HEK293 (cell line): ENCODE results near the gene RAPGEF5.

Experiments
- BCL11B ChIP-seq: fragments of 450-650 bp; formaldehyde crosslinking; IDR thresholded peaks from 2 replicates; pipeline ENCODE4 v1.5.1; 2016; ENCODE audit warnings: low read depth, missing biosample characterization, missing genetic modification characterization
- KLF9 ChIP-seq: fragments of 450-650 bp; formaldehyde crosslinking; IDR thresholded peaks from 2 replicates; pipeline ENCODE4 v1.5.1; 2016; ENCODE audit warnings: missing biosample characterization, missing genetic modification characterization, low read depth
- ZBTB21 ChIP-seq: fragments of 450-650 bp; formaldehyde crosslinking; IDR thresholded peaks from 2 replicates; pipeline ENCODE4 v1.5.1; 2017; ENCODE audit warnings: missing biosample characterization, missing genetic modification characterization
- ZNF121 ChIP-seq: fragments of 450-650 bp; formaldehyde crosslinking; IDR thresholded peaks from 2 replicates; pipeline ENCODE4 v1.5.1; 2016; ENCODE audit warnings: missing biosample characterization, missing genetic modification characterization
- ZNF146 ChIP-seq: fragments of 450-650 bp; formaldehyde crosslinking; IDR thresholded peaks from 2 replicates; pipeline ENCODE4 v1.5.1; 2016; ENCODE audit warnings: missing biosample characterization, missing genetic modification characterization
- ZNF311 ChIP-seq: fragments of 450-650 bp; formaldehyde crosslinking; IDR thresholded peaks from 2 replicates; pipeline ENCODE4 v1.5.1; 2017; ENCODE audit warnings: missing biosample characterization, missing genetic modification characterization, borderline replicate concordance
- ZNF335 ChIP-seq: fragments of 450-650 bp; formaldehyde crosslinking; conservative IDR thresholded peaks from 2 replicates; pipeline ENCODE4 v1.5.1; 2016; ENCODE audit warnings: missing biosample characterization, missing genetic modification characterization
- TF ChIP-seq, protein P1 (sequence below): fragments of 450-650 bp; formaldehyde crosslinking; optimal IDR thresholded peaks from 2 replicates; pipeline ENCODE3; 2016; ENCODE audit warnings: missing biosample characterization, mild to moderate bottlenecking, missing genetic modification characterization
- TF ChIP-seq, protein P2 (sequence below): fragments of 450-650 bp; formaldehyde crosslinking; IDR thresholded peaks from 2 replicates; pipeline ENCODE4 v1.5.1; 2016; ENCODE audit warnings: missing biosample characterization, missing genetic modification characterization

DNA sequence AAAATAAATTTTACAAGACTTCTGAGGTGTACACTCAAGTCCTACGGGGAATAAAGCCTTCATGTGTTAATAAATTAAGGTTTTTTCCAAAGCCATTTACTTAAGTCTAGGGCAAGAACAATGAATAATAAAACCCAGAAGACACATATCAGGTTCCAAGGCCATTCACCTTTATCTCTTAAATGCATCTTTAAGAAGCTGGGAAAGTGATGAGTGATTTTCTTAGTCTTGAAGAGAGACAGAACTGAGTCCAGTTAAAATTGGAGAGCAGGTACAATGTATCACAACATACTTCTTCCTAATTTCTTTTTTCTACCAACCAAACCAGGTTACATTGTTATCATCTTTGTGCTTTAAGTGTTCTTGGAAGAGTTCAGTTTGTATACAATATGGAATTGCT lies 189.5 kb downstream of the RAPGEF5 start:
- TF ChIP-seq ZNF121 (tag by site-specific recombination) (no peak), ZNF335 (tag by site-specific recombination) (no peak), ZNF311 (tag by site-specific recombination) (no peak), KLF9 (no peak), ZNF146 (tag by site-specific recombination) (no peak), ZBTB21 (tag by site-specific recombination) (no peak), BCL11B (tag by site-specific recombination) (no peak)
- TF ChIP-seq, protein P1, sequence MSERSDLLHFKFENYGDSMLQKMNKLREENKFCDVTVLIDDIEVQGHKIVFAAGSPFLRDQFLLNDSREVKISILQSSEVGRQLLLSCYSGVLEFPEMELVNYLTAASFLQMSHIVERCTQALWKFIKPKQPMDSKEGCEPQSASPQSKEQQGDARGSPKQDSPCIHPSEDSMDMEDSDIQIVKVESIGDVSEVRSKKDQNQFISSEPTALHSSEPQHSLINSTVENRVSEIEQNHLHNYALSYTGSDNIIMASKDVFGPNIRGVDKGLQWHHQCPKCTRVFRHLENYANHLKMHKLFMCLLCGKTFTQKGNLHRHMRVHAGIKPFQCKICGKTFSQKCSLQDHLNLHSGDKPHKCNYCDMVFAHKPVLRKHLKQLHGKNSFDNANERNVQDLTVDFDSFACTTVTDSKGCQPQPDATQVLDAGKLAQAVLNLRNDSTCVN (tag by site-specific recombination), result no peak
- TF ChIP-seq, protein P2, sequence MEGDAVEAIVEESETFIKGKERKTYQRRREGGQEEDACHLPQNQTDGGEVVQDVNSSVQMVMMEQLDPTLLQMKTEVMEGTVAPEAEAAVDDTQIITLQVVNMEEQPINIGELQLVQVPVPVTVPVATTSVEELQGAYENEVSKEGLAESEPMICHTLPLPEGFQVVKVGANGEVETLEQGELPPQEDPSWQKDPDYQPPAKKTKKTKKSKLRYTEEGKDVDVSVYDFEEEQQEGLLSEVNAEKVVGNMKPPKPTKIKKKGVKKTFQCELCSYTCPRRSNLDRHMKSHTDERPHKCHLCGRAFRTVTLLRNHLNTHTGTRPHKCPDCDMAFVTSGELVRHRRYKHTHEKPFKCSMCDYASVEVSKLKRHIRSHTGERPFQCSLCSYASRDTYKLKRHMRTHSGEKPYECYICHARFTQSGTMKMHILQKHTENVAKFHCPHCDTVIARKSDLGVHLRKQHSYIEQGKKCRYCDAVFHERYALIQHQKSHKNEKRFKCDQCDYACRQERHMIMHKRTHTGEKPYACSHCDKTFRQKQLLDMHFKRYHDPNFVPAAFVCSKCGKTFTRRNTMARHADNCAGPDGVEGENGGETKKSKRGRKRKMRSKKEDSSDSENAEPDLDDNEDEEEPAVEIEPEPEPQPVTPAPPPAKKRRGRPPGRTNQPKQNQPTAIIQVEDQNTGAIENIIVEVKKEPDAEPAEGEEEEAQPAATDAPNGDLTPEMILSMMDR (tag by site-specific recombination), result no peak
